ENCODE results near the gene DYNLT4. TPM values are rescaled to one million over a fixed set of nuclear protein-coding genes. Genes with fewer than 3 reads are reported as not detected.
"Not testable (repeated sequence)": the region's sequence is repeated elsewhere in the genome, so short reads cannot be mapped to it uniquely, and the experiment has no call there.

DYNLT4 gene, protein sequence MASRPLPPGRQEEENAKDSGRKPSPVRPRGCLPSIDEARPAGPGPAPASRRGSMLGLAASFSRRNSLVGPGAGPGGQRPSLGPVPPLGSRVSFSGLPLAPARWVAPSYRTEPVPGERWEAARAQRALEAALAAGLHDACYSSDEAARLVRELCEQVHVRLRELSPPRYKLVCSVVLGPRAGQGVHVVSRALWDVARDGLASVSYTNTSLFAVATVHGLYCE
- total RNA-seq (2014; rRNA removed; shearing (Covaris generic); ENCODE audit: low replicate concordance): not detected in 2 replicates

- Histone ChIP-seq H3K9me3 (no peaks in the 10 kb centered on the region), H3K4me3 (peak within 1 kb of the TSS; percentile 19), H3K36me3 (peaks cover 31% of the 10 kb centered on the region), H3K27me3 (no peaks in the 10 kb centered on the region)
- DNase-seq: no peak
These were observed at the start of gene DYNLT4 for GRCh38 chr1:44806704-44807363. DYNLT4 (minus strand) TSS chr1:44807351; CDS start chr1:44806668, 683 bp downstream.

- no peak for DNase-seq
- Histone ChIP-seq H3K27me3 (no peaks in the 10 kb centered on the region), H3K36me3 (no peaks in the 10 kb centered on the region; the same call in 1 of the 2 replicates), H3K9me3 (no peaks in the 10 kb centered on the region), H3K4me3 (no peak overlapping the region)
These were observed 48.6 kb upstream of the DYNLT4 start for GRCh38 chr1:44855742-44856141.

DNA sequence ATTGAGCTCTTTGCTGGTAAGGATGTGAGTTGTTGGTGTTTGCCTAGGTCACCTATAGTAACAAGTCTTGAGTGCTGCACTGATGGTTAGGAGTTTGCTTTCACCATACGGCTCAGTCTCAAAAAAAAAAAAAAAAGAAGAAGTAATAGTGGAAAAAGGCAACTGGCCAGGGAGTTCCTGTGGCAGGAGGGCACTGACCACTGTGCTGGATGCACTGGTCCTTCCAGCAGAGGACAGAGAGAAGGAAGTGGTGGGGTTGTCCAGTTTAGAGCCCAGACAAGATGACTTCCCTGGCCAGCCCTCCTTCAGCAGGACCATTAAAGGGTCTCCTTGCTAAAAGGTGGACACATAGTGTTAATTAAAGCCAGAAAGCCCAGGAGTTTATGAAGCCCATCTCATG lies 47.8 kb upstream of the DYNLT4 start:
- Histone ChIP-seq H3K36me3 (no peaks in the 10 kb centered on the region; the same call in 1 of the 2 replicates), H3K27me3 (no peaks in the 10 kb centered on the region), H3K4me3 (no peak overlapping the region), H3K9me3 (no peaks in the 10 kb centered on the region)
- DNase-seq: no peak

DNA sequence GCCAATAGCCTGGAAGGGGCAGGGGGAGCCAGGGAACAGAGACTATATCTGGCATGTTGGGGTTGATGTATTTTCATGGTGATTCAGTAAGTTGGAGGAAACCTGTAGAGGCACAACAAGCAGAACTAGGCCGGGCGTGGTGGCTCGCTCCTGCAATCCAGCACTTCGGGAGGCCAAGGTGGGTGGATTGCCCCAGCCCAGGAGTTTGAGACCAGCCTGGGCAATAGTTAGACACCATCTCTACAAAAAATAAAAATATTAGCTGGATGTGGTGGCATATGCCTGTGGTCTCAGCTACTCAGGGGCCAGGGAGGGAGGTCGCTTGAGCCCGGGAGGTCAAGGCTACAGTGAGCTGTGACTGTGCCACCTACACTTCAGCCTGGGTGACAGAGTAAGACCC lies 46.0 kb upstream of the DYNLT4 start:
- Histone ChIP-seq H3K27me3 (no peaks in the 10 kb centered on the region), H3K36me3 (no peaks in the 10 kb centered on the region; the same call in 1 of the 2 replicates), H3K9me3 (no peaks in the 10 kb centered on the region), H3K4me3 (no peak overlapping the region)
- DNase-seq: no peak

GRCh38 chr1:44851308-44851707 lies 44.2 kb upstream of the DYNLT4 start:
- no peaks in the 10 kb centered on the region; the same call in 1 of the 2 replicates for H3K36me3 ChIP-seq
- H3K4me3 ChIP-seq: no peak overlapping the region
- H3K27me3 ChIP-seq: no peaks in the 10 kb centered on the region
- no peaks in the 10 kb centered on the region for H3K9me3 ChIP-seq
- no peak for DNase-seq

DNA sequence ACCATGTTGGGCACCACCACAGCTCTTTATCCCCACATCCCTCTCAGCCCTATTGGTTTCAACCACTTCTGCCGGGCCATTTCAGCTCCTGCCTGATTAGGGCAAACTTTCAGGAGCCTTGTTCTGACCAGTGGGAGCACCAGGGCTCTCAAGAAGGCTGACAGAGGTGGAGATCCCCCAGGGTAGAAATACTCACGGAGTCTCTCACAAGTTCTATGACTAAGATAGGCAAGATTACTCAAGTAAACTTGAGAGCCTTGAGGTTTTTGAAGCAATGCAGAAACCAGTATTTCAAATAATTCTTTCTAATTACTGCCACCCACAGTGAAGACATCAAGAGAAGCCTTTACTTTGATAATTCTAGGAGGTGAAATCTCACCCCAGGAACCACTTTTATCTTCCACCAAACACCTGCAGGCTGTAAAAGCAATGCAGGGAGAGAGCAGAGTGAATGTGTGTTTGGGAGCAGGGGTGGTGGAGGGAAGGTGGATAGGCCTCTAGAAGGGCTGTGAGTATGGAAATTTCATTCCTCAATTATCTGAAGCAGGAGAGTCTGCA lies 42.5 kb upstream of the DYNLT4 start:
- no peaks in the 10 kb centered on the region for H3K36me3 ChIP-seq
- no peak overlapping the region for H3K4me3 ChIP-seq
- H3K27me3 ChIP-seq: no peaks in the 10 kb centered on the region
- no peaks in the 10 kb centered on the region for H3K9me3 ChIP-seq
- no peak for DNase-seq

DNA sequence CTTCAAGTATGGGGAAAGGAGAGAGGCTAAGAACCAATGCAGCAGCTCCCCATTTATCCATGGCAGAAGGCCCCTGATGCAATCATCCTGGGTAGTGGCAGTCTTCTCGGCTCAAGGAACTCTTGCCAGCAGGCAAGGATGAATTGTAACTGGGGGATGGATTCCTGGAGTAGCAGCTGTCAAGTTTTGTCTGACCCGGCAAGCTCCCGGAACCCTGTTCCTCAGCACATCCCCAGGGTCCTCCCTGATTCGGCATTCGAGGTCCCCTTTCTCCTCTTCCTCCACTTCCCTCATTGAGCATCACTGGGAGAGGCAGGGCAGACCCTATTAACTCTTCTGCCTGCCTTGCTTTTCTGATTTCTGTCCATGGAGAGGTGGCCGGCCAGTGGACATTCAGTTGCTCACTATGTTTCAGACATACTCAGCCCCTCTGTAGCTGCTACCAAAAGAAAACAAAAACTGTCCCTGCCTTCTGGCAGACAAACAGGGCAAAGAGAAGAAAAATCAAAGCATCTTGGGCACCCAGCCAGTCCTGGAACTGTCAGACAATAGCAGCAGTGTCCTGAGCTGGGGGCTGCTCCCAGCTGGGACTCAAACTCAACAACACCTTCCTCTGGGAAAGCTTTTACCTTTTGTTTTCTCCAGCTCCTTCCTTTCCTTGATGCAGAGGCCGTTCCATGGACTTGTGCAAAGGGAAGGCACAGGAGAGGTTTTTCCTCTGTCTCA lies 41.5 kb upstream of the DYNLT4 start:
- Histone ChIP-seq H3K27me3 (no peaks in the 10 kb centered on the region), H3K4me3 (no peak overlapping the region), H3K9me3 (no peaks in the 10 kb centered on the region), H3K36me3 (no peaks in the 10 kb centered on the region)
- no peak for DNase-seq

DNA sequence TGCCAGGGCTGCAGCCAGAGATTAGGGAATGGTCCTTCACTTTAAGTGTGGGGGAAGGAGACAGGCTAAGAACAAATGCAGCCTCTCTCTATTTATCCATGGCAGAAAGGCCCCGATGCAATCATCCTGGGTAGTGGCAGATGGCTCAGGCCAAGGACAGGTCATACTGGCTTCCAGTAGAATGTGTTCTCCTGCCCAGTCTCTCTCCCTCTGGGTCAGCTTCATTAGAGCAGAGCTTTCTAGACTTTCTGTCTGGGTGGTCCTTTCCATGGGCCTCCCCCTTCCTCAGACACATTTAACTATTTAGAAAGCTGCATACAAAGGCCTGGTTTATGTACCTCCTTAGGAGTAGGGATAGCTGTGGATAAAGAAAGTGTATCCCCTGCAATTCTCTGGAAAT lies 40.7 kb upstream of the DYNLT4 start:
- no peak for DNase-seq
- no peak overlapping the region for H3K4me3 ChIP-seq
- no peaks in the 10 kb centered on the region for H3K36me3 ChIP-seq
- H3K9me3 ChIP-seq: no peaks in the 10 kb centered on the region
- H3K27me3 ChIP-seq: no peaks in the 10 kb centered on the region

DNA sequence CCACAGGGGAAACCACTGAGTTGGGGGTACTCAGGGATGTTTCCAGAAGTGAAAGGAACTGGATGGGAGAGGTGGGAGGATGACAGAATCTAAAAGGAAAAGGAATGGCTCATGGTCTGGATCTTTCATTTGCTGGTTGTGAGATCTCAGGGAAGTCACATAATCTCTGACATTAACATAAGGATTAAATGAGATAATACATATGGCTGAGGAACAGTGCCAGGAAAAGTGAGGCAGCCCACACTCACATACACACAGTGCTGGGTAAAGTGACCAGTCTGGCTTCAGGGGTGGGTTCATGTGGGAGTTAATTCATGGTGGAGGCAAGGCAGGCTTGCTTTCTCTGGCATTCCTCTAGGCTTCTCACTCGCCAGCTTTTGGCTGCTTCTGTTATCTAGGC lies 39.8 kb upstream of the DYNLT4 start:
- Histone ChIP-seq H3K9me3 (no peaks in the 10 kb centered on the region), H3K36me3 (no peaks in the 10 kb centered on the region), H3K27me3 (no peaks in the 10 kb centered on the region), H3K4me3 (no peak overlapping the region)
- DNase-seq: no peak

- no peaks in the 10 kb centered on the region for H3K36me3 ChIP-seq
- H3K9me3 ChIP-seq: no peaks in the 10 kb centered on the region
- no peaks in the 10 kb centered on the region for H3K27me3 ChIP-seq
- H3K4me3 ChIP-seq: peak within 1 kb of the TSS; percentile 39
- DNase-seq: peak; percentile 44
These were observed 35.9 kb upstream of the DYNLT4 start, which contains the start of gene PTCH2 for GRCh38 chr1:44842862-44843655. PTCH2 (minus strand) TSS chr1:44843253; CDS start chr1:44842932, 321 bp downstream.

DNA sequence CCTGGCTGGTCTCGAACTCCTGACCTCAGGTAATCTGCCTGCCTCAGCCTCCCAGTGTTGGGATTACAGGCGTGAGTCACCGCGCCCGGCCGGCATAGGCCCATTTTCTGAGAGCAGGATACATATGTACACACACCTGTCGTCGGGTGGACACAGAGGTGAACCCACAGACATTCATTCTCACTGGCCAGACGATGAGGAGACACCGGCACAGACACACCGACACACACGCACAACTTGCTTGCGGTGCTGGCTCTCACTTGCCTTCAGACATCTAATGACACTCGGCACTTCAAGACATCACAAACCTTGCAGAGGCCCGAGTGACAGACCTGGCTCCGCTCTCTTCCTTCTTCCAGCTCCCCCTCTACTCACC lies 35.3 kb upstream of the DYNLT4 start:
- Histone ChIP-seq H3K36me3 (no peaks in the 10 kb centered on the region), H3K9me3 (no peaks in the 10 kb centered on the region), H3K4me3 (no peak overlapping the region), H3K27me3 (no peaks in the 10 kb centered on the region)
- no peak for DNase-seq

- H3K27me3 ChIP-seq: no peaks in the 10 kb centered on the region
- no peak for DNase-seq
These were observed 32.4 kb upstream of the DYNLT4 start for GRCh38 chr1:44839576-44839975.

GRCh38 chr1:44838294-44838693 lies 31.1 kb upstream of the DYNLT4 start:
- H3K9me3 ChIP-seq, H3K36me3 ChIP-seq, H3K27me3 ChIP-seq, H3K4me3 ChIP-seq, DNase-seq: not testable (repeated sequence)

More at GRCh38 chr1:44839576-44839975, 32.4 kb upstream of the DYNLT4 start:
- no peak overlapping the region for H3K4me3 ChIP-seq
- no peaks in the 10 kb centered on the region for H3K9me3 ChIP-seq
- H3K36me3 ChIP-seq: no peaks in the 10 kb centered on the region

DNA sequence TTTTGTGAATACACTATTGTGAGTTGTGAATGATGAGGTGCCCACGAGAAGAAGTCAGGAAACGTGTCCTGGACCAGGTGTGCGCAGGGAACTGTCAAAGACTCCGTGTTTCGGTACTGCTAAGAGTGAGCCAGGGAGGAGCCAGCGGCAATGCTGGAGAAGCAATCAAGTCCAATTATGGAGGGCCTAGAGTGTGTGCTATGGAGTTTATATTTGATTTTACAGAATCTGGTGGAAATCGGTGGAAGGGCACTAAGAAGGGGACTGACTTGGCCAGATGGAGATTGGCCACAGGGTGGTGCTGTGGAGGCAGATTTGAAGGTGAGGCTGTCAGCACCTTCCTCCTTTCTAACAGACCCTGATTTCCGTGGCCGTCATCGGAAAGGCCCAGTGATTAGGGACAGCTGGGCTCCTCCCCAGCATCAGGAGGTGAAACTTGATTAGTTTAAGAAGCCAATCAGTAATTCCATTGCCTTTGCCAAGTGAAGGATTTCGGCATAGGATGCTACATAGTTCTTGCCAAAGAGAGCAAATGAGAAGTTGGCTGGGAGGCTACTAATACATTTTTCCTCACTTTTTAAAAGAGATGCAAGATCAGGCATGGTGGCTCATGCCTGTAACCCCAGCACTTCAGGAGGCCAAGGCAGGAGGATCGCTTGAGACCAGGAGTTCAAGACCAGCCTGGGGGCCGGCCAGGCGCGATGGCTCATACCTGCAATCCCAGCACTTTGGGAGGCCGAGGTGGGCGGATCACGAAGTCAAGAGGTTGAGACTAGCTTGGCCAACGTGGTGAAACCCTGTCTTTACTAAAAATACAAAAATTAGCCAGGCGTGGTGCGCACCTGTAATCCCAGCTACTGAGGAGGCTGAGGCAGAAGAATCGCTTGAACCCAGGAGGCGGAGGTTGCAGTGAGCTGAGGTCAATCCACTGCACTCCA lies 28.9 kb upstream of the DYNLT4 start:
- DNase-seq: peak; percentile 75
- Histone ChIP-seq H3K36me3 (no peaks in the 10 kb centered on the region), H3K9me3 (no peaks in the 10 kb centered on the region), H3K27me3 (no peaks in the 10 kb centered on the region), H3K4me3 (no peak overlapping the region)

GRCh38 chr1:44834328-44834727 lies 27.2 kb upstream of the DYNLT4 start:
- no peak for DNase-seq
- no peaks in the 10 kb centered on the region for H3K36me3 ChIP-seq
- H3K27me3 ChIP-seq: no peaks in the 10 kb centered on the region
- H3K4me3 ChIP-seq: no peak overlapping the region
- H3K9me3 ChIP-seq: no peaks in the 10 kb centered on the region
